Dedifferentiated amniotic fluid mesenchymal stem cell (primary cell): ENCODE results near the gene PYGO1.
"Not testable (repeated sequence)": the region's sequence is repeated elsewhere in the genome, so short reads cannot be mapped to it uniquely, and the experiment has no call there.

ENCODE experiments used
- DNase-seq: peaks from one replicate; pipeline ENCODE4 v3.0.0-alpha.2; 2016; ENCODE audit errors: extremely low spot score

The PYGO1 gene

DNA sequence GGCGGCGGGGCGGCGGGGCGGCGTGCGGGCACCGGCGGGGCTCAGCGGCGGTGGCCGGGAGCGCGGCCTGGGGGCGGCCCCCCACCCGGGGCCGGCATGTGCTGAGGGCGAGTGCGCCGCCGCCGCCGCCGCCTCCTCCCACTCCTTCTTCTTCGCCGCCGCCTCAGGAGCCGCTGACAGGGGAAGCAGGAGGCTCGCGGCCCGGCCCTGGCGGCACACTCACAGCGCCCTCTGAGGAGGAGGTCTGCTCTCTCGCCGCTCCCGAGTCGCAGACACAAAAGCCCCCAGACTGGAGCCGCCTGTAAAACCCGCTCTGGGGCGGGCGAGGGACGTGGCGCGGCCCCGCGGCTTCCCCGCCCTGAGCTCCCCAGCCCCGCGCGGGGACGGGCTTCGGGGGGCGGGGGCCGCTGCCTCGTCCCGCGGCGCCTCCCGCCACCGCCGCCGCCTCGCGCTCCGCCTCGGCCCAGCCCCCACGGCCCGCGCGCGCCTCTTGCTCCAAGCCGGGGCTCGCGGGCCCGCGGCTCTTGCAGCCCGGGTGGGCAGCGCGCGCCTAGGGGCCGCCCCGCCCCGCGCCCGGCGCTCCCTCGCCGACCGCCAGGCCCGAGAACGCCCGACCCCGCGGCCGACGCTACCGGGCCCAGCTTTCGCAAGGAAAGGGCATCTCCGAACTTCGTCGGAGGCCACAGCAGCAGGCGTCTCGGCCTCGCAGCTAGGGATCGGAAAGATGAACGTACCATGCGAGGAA is at the start of gene PYGO1:
Gene PYGO1, minus strand, starts transcription at position 276 of the 745 bp plus-strand sequence. CDS start 462 bp downstream, outside the sequence.
- peak; percentile 32 for DNase-seq

DNA sequence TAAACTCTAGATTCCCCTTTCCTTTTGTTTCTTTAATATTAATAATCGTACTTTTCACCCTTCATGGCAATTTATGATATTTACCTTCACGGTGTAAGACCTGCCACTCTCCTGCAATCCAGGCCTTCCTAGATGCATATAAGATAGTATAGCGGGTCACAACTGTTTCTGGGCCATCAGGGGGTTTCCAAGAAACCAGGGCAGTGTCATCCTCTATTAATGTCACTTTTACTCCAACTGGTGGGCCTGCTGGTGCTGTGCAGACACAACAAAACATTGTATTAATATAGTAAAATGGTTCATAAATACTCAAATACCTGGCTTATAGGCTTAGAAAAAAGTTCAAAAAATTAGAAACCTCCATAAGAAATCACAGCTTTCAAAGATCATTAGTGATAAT is 48.9 kb upstream of the PYGO1 start:
- no peak for DNase-seq

DNA sequence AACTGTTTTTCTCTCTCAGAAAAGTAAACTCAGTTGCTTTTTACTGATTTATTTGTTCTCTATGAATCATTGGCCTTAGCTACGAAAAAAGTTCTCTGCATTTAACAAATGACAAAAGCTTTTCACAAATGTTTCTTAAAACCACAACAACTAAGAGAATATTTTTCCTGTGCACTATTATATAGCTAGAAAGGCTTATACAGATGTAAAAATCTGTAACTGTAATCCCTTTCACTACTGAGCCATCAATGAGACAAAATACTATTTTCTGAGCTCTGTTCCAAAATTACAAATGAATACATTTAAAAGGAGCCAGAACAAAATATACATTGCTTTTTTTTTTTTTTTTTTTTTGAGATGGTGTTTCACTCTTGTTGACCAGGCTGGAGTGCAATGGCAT is 45.6 kb upstream of the PYGO1 start:
- DNase-seq = no peak

GRCh38 chr15:55632434-55632833 is 44.3 kb upstream of the PYGO1 start:
- no peak for DNase-seq

DNA sequence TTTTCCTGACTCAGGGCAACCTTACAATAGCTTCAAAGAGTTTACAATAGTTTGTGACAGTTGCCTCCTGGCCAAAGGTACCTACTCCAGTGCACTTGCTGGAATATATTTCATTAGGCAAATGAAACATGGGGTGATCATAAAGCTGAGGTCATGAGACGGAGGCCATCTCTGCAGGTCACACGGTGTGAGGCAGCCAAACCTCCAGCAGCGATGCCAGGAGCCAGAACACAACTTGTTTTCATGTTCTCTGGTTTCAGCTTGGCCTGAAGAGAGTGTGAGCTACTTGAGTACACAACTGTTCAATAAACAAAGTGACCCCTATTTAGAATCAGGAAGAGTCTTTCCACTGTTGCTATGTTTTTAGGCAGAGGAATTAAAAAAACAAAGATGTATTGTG is 42.7 kb upstream of the PYGO1 start:
- DNase-seq = no peak

DNA sequence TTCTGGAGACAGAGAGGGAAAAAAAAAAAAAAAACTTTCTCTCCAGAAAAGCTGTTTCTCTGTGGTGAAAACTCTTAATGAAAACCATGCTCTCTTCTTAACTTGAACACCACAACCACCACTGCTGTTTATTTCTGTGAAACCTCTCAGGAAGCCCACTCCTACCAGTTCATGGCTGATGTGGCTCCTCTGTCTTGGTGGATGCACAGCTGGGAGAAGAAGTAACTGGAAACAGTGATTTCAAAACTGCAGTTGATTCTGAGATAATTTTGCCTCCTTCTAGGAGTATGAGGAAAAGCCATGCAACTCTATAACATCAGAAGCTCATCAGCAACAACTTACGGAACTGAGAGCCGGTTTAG is 40.2 kb upstream of the PYGO1 start:
- DNase-seq = no peak

DNA sequence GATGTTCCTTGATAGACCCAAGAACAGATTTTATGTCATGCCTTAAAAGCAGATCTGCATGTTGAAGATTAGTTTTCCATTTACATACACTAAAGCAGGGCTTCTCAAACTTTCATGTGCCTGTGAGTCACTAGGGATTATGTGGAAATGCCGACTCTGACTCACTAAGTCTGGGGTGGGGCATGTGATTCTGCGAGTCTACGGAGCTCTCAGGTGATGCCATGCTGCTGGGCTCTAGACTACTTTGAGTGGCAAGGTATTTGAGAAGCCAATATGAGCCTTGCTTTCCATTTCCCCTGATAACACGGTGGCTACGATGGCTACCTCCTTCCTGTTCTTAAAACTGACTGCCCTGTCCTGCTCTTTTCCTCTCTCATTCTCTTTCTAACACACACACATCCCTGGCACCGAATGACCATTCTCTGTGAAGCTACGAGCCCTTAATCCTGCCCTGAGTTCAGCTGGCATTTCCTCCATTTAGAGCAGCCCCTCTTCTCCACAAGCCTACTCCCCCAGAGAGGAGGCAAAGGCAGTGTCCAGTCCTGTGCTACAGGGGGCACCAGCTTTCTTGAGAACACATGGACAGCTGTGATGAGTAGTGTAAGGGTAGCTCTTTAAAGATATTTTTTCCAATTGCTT is 39.7 kb upstream of the PYGO1 start:
- peak; percentile 84 for DNase-seq

- DNase-seq = no peak
Observed at GRCh38 chr15:55619783-55620182, 31.6 kb upstream of the PYGO1 start.

DNA sequence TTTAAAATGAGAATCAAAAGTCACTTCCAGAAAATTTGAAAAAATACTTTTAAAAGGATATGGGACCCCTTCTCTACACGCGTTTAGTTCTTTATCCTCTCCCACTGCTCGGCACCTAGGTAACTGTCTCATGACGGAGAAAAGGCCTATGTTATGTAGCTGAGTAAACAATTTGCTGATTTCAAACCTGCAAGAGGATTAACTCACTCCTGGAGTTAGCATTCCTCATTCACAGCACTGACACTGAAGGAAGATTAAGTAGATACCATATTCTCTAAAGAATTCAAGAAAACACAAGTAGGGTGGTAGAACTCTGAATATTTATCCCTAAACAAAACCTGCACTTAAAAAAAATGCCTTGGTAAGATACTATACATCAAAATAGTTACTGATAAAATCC is 30.2 kb upstream of the PYGO1 start:
- no peak for DNase-seq

DNA sequence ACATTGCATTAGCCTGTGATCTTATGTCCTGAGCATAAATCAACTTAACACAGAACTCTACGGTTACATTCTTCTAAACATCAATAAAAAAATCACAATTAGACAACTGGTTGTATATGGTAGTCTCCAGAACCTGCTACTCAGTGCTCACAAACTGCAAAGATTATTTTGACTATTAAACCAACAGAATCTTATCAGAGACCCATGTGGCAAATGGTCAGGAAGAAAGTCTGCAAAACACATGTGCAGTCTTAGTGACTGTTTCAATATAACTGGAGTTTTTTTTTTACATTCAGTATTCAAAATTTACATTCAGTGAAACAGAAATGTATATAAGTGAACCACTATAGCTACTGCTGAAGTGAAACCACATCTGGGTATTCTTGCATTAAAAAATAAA is 27.3 kb upstream of the PYGO1 start:
- DNase-seq = no peak

DNA sequence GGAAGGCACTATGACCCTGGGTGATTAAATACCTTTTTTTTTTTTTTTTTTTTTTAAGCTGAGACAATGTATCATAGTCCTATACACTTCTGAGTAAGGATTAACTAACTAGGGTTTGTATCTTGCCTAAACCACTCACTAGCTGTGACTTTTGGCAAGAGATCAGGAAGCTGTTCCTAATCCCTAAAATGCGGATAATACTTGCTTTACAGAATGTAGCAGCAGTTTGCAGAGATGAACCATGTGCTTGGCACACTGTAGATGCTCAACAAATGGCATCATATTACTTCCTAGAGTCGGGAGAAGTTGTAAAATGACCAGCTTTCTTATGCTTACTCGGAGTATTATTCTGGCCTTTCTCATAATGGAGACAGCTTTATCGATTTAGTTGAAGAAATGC is 25.6 kb upstream of the PYGO1 start:
- no peak for DNase-seq

- DNase-seq = no peak
Observed at GRCh38 chr15:55606214-55606613, 18.1 kb upstream of the PYGO1 start.

GRCh38 chr15:55601374-55601773 is 13.2 kb upstream of the PYGO1 start:
- no peak for DNase-seq

- no peak for DNase-seq
Observed at GRCh38 chr15:55599439-55599838, 11.3 kb upstream of the PYGO1 start.

DNA sequence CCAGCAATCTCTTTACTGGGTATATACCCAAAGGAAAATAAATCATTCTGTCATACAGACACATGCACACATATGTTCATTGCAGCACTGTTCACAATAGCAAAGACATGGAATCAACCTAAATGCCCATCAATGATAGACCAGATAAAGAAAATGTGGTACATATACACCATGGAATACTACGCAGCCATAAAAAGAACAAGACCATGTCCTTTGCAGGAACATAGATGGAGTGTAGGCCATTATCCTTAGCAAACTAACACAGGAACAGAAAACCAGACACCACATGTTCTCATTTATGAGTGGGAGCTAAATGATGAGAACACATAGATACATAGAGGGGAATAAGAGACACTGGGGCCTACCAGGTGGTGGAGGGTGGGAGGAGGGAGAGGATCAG is 4.9 kb upstream of the PYGO1 start:
- DNase-seq = not testable (repeated sequence)

- DNase-seq = no peak
Observed at GRCh38 chr15:55590788-55591187, 2.6 kb upstream of the PYGO1 start.

- DNase-seq = no peak
Observed at GRCh38 chr15:55589287-55589686, 1.1 kb upstream of the PYGO1 start.

DNA sequence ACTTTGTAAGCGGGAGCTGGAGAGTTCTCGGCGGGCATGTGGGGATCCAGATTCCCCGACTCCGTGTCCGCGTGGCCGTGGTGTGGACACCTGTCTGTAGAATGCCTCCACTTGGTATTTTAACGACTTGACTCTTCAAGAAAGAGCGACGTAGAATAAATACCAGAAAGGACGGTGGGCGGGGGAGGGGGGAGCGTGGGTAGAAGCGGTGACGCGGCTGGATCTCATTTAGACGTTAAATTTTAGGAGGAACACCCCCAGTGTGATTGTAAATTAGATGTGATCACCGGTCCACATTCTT is 620 bp upstream of the PYGO1 start:
- DNase-seq = no peak

DNA sequence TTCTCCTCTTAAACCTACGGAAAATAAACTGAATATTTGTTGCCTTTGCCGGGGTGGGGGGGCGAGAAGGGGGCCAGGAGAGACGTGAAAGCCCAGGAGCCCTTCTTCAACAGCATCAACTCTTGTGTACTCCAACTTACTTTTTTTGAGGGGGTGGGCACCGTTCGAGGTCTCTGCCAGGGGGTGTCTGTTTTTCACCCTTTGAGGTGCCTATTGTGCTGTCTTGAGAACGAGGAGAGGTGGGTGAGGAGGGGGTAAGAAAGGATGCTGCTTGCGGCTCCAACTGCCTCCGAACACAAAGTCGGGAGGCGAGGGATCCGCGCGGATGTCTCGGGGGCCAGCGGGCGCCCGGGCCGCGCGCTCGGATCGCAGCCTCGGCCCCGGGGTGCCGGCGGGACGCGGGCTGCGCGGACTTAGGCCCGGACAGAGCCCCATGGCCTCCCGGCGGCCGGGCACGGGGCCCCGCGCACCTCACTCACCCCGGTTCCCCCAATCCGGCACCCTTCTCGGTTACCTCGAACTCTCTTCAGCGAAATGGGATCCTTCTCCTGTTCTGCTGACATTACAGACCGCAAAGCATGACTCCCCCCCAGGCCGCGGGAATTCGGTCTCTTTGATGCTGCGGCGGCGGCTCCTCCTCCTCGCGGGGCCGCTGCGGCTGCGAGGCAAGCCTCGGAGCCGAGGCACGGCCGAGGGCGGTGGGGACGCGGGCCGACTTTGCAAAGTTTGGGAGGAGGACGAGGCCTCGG is 650 bp downstream of the PYGO1 start:
- DNase-seq = peak; percentile 19

DNA sequence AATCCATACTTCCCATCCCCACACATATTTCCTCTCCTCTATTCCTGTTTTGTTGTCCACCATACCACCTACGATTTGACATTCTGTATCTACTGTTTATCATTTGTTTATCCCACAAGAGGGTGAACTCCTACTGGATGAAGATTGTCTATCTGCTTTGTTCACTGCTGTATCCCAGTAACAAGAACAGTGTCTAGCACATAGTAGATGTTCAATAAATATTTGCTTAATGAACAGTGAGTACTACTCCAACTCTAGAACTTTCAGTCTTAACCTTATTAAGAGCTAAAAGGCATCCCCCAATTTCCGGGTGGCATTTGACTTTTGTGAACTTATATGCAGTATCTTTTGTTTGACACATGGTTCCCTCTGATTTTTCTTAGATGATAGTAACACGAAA is 1.3 kb downstream of the PYGO1 start:
- no peak for DNase-seq

DNA sequence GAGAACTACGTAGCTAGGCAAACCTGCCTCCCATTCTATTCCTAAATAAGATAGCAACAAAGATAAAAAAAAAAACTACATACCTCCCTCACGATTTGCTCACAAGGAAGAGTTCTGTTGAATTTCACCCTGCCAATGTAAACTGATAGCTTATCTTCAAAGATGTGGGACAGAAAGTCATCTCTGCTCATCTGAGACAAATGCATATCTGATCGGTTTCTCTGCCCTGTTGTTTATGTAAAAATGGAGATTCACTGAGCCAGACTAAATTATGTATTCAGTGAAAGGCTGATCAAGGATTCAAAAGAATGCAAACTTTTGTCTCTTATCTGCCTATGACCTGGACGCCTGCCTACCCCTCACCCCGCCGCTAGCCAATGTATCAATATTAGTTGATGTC is 11.2 kb downstream of the PYGO1 start:
- no peak for DNase-seq

DNA sequence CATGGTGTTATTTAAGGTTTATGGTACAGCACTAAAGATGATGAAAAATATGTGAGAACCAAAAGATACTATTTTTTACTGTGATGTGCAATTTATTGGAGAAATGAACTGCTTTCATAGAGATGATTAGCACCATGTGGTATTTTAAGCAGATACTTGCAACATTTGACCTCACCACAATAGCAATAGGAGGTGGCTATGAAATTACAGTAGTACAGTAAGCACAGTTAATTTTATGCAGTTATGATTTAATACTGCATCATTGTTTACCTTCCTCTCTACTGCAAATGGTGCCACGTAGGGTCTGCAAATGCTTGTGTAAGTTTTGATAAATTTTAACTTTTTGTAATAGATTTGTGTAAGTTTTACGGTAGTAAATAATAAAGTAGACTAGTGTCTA is 14.0 kb downstream of the PYGO1 start:
- DNase-seq = no peak

DNA sequence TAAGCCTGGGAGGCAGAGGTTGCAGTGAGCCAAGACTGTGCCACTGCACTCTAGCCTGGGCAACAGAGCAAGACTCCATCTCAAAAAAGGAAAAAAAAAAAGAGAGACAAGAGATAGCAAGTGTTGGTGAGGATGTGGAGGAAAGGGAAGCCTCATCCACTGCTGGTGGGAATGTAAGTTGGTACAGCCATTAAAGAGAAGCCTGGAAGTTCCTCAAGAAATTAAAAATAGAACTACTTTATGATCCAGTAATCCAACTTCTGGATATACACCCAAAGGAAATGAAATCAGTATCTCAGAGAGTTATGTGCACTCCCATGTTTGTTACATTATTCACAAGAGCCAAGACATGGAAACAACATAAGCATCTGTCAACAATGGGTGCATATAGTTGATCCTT is 14.9 kb downstream of the PYGO1 start:
- no peak for DNase-seq
